Kidney glomerular epithelial cell (primary cell): ENCODE data around the gene MKS1.

Source experiments
- DNase-seq: peaks from one replicate; lab custom pipeline; 2025; lab: John Stamatoyannopoulos, UW

The MKS1 gene

GRCh38 chr17:58161566-58161965, 57.5 kb downstream of the MKS1 start:
- DNase-seq, result no peak

- no peak for DNase-seq
Measured at GRCh38 chr17:58158181-58158580, 60.9 kb downstream of the MKS1 start.

GRCh38 chr17:58156839-58157803, 61.9 kb downstream of the MKS1 start:
- DNase-seq, result no peak
